ENCODE results near the gene MC2R.

DNA sequence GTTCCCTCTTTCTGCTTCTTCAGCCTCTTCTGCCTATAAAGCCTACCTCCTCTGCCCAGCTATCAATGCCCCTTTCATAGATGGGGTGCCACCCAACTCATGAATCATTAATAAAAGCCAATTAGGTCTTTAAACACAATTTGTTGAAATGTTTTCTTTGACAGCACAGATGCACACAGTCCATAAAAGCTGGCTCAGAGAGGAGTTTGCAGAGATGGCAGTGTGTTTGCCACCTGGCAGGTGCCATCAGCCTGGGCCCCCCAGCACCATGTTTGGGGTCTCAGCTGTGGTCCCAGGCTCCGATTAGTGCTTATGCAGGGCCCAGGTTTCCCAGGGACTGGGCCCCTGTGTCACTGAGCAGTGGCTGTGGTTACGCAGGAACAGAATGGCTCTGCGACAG is 7.9 kb upstream of the MC2R start:
- TF ChIP-seq, protein P1, sequence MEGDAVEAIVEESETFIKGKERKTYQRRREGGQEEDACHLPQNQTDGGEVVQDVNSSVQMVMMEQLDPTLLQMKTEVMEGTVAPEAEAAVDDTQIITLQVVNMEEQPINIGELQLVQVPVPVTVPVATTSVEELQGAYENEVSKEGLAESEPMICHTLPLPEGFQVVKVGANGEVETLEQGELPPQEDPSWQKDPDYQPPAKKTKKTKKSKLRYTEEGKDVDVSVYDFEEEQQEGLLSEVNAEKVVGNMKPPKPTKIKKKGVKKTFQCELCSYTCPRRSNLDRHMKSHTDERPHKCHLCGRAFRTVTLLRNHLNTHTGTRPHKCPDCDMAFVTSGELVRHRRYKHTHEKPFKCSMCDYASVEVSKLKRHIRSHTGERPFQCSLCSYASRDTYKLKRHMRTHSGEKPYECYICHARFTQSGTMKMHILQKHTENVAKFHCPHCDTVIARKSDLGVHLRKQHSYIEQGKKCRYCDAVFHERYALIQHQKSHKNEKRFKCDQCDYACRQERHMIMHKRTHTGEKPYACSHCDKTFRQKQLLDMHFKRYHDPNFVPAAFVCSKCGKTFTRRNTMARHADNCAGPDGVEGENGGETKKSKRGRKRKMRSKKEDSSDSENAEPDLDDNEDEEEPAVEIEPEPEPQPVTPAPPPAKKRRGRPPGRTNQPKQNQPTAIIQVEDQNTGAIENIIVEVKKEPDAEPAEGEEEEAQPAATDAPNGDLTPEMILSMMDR (IDR thresholded peaks at IDR 0.05): no peak
- TF ChIP-seq POLR2A (IDR thresholded peaks at IDR 0.05): no peak

Measured in thyroid gland (tissue), 4 donors.